ENCODE results near the gene TSPAN11.
"Not testable (repeated sequence)": the region's sequence is repeated elsewhere in the genome, so short reads cannot be mapped to it uniquely, and the experiment has no call there.

Gene TSPAN11

DNA sequence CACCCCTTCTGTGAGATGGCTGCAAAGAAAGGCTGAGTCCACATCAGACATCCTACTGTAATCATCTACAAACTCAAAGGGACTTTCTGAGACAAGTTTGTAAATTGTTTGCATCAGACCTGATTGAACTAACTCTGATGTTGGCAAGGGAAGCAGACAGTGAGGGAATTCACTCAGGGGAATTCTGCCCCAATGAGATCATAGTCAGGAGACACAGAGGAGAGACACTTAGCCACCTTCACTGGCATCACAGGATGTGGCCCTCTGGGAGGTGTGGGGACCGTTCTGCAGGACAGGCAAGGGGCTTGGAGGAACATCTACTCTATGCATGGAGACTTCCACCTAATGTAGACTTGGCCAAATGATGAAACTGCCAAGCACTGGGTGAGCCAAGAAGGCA lies 76.5 kb downstream of the TSPAN11 start:
- DNase-seq (ENCODE audit: low read depth in 3 of 3): no peak

- DNase-seq (ENCODE audit: low read depth in 3 of 3): no peak
Measured at GRCh38 chr12:31003861-31004640, 77.5 kb downstream of the TSPAN11 start.

DNA sequence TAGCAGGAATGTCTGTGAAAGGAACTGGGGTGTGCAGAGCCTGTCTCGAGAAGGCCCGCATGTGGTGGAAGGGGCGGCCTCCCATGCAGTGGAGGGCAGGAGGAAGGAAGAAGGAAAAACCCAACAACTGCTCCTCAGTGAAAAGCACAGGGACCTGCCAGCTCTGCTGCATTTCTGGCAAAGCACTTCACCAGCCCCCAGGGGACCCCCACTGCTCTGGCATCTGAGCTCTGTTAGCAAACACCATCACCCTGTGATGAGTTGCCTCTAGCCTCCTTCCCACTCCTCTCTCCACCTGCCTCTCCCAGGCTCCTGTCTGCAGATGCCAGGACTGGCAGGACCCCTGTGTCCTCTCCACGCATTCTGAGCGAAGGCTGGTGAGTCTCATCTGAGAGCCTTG lies 78.1 kb downstream of the TSPAN11 start:
- no peak for DNase-seq (ENCODE audit: low read depth in 3 of 3)

DNA sequence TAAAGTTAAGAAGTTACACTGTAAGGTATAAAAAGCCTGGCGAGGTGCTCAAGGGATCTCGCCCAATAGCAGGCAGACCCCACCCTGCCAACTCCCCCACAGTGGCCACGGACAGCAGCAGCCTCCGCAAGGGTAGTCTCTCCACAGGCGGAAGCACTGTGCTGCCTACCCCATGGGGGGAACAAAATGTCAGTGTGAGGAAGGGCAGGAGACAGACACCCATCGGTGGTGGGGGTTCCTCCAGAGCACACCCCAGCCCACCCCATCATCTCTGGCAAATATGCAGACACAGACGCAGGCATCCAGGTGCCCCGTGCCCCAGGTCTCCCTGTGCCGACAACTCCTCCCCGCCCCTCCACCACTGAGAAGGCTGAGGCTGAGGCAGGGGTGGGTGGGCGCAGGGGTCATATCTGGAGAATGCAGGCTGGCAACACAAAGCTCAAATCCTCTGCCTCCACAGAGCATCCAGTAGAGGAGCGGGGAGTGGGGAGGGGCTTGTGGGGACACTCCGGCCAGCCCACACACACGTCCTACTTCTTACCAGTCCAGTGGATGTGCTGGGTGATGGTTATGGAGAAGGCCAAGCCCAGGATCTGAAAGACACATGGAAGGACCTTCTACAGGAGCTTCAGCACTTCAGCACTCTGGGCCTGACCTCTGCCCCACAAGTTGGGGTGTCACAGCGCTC lies 78.9 kb downstream of the TSPAN11 start:
- DNase-seq (ENCODE audit: low read depth in 3 of 3): no peak

GRCh38 chr12:31005944-31006361 lies 79.4 kb downstream of the TSPAN11 start:
- no peak for DNase-seq (ENCODE audit: low read depth in 3 of 3)

- no peak for DNase-seq (ENCODE audit: low read depth in 3 of 3)
Measured at GRCh38 chr12:31006416-31007152, 80.0 kb downstream of the TSPAN11 start.

DNA sequence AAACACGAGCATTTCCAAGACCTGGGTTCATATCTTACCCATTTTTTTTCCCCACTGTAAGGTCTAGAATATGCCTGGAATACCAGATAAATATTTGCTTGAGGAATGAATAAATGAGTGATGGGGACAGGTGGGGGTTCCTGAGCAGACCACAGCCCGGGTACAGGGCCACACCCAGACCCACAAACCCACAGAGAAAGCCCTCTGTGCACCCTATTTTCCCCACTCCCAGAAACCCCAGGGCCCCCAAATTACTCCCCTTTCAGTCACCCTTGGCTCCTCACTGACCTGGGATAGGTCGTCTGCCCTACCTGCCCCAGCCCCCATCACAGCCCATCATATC lies 80.6 kb downstream of the TSPAN11 start:
- DNase-seq (ENCODE audit: low read depth in 3 of 3): no peak

- DNase-seq (ENCODE audit: low read depth in 3 of 3): no peak
Measured at GRCh38 chr12:31007636-31008175, 81.2 kb downstream of the TSPAN11 start.

- no peak for DNase-seq (ENCODE audit: low read depth in 3 of 3)
Measured at GRCh38 chr12:31008241-31008761, 81.8 kb downstream of the TSPAN11 start.

DNA sequence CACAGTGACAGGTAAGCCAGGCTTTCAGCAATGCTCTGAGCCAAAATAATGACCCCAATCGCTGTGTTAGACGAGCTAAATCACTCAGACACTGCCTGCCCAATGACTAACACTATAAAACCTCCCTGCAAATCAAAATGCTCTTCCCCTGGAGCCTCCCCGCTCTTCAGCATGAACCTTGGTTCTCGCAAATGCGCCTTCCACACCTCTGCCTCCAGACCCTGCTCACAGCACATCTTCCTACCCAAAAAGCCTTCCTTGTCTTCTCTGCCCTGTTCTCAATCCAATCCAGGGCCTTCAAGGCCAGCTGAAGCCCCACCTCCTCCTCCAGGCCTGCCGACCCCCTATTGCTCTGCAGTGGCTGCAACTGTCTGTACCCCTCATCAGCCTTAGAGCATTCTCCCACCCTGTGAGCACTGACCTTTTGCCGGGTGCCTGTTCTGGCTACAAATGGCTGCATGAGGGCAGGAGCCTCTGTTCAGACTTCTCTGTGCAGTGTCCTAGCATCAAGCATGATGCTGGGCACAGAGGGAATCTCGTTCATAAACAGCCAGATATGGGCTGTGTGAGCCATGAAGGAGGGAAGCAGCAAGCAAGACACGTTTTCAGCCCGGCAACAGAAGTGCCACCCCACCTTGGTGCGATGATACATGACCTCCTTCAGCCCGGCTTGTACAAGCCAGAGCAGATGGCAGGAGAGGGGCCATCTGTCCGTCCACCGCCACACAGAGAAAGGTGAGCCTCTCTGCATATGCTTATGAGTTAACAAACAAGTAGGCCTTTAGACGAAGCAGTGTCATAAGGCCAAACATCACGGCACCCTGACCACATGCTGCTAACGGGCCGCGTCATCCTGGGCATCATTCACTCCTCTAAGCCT lies 82.7 kb downstream of the TSPAN11 start:
- DNase-seq (ENCODE audit: low read depth in 3 of 3): no peak

DNA sequence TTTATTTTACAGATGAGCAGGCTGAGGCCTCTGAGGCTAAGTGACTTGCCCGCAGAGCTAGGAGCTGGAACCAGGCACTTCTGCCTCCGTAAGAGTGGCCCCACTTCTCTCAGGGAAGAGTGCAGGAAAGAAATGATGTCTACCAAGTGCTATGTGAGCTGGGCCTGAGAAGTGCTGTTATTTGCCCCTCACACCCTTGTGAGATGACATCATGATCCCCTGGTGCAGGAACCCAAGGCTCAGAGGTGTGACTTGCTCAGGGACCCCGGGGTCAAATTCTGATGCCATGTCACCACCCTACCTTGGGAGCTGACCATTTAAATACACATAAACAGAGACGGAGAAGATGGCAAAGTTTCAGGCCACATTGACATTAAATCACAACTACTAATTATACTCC lies 83.4 kb downstream of the TSPAN11 start:
- no peak for DNase-seq (ENCODE audit: low read depth in 3 of 3)

DNA sequence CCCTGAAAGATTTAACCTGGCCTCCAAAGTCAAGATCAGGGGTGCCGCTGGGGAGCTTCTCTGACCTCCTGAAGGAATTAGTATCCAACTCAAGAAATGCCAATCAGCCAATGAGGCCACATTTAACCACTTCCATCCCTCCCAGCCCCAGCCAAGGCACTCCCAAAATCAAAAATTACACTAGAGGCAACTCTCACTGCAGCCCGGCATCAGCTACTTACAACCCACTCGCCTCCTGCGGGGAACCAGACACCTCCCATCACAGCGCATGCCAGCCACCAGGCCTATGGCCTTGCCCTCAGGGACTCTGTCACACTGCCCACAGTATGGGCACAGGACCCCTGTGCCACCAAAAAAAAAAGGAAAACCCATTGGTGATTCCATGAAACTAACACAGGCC lies 84.8 kb downstream of the TSPAN11 start:
- DNase-seq (ENCODE audit: low read depth in 3 of 3): no peak

- no peak for DNase-seq (ENCODE audit: low read depth in 3 of 3)
Measured at GRCh38 chr12:31011746-31012566, 85.4 kb downstream of the TSPAN11 start.

- DNase-seq (ENCODE audit: low read depth in 3 of 3): not testable (repeated sequence)
Measured at GRCh38 chr12:31012567-31012891, 86.0 kb downstream of the TSPAN11 start.

DNA sequence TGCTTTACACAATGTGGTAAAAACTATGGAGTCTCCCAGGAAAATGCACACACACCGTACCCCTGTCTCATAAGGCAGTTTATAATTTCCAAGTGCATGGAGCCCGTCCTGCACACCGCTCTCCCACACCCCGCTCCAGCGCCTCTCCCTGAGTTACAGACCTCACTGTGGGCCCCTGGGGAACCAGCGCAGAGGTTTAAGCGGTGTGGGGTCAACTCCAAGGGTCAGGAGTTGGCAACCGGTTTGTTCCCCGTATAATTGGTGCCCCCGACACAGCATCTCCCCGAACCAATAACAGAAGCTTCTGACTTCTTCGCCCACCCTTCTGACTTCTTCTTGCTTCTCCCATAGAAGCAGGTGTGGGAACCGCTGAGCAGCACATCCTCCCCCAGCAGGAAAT lies 88.7 kb downstream of the TSPAN11 start:
- no peak for DNase-seq (ENCODE audit: low read depth in 3 of 3)

DNA sequence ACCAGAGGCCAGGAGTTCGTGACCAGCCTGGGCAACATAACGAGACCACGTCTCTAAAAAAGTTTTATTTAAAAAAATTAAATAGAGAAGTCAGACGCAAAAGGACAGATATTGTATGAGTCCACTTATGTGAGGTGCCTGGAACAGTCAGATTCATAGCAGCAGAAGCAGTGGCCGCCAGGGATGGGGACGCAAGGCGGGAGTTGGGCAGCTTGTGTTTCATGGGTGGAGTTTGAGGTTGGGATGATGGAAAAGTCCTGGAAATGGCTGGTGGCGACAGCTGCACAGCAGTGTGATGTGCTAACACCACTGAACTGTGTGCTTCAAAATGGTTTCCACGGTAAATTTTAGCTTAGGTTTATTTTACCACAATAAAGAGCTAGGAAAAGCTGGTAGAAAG lies 89.5 kb downstream of the TSPAN11 start:
- no peak for DNase-seq (ENCODE audit: low read depth in 3 of 3)

- no peak for DNase-seq (ENCODE audit: low read depth in 3 of 3)
Measured at GRCh38 chr12:31017535-31017934, 91.0 kb downstream of the TSPAN11 start.

- no peak for DNase-seq (ENCODE audit: low read depth in 3 of 3)
Measured at GRCh38 chr12:31018106-31018789, 91.7 kb downstream of the TSPAN11 start.

- no peak for DNase-seq (ENCODE audit: low read depth in 3 of 3)
Measured at GRCh38 chr12:31018790-31019505, 92.4 kb downstream of the TSPAN11 start.

Data from stimulated activated CD4-positive, alpha-beta T cell treated with anti-CD3 and anti-CD28 coated beads, TNF-alpha, amount 100 ng/mL, for 48 hours (primary cell).